ENCODE data around the gene POLDIP2.

POLDIP2 gene

GRCh38 chr17:28306954-28307401 lies 50.3 kb downstream of the POLDIP2 start:
- DNase-seq, result no peak

DNA sequence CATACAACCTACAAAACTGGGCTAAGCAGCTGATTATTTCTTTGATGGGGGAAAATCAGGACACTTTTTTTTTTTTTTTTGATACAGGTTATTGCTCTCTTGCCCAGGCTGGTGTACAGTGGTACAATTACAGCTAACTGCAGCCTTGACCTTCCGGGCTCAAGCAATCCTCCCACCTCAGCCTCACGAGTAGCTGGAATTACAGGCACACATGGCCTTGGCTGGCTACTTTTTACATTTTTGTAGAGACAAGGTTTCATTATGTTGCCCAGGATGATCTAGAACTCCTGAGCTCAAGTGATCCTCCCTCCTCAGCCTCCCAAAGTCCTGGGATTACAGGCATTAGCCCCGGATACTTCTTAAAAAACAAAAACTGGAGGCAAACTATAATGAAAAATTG lies 58.9 kb downstream of the POLDIP2 start:
- DNase-seq, result no peak

Measured in hippocampal formation (tissue), 2 donors.